CD4-positive, alpha-beta T cell treated with Interleukin-15 for 1 hour (primary cell): Measurements from ENCODE around the gene TMEM132A.
"Not testable (repeated sequence)": the region's sequence is repeated elsewhere in the genome, so short reads cannot be mapped to it uniquely, and the experiment has no call there.

Source experiments
- DNase-seq: peaks from one replicate; pipeline ENCODE4 v3.0.0-alpha.2; 2020

TMEM132A gene

DNA sequence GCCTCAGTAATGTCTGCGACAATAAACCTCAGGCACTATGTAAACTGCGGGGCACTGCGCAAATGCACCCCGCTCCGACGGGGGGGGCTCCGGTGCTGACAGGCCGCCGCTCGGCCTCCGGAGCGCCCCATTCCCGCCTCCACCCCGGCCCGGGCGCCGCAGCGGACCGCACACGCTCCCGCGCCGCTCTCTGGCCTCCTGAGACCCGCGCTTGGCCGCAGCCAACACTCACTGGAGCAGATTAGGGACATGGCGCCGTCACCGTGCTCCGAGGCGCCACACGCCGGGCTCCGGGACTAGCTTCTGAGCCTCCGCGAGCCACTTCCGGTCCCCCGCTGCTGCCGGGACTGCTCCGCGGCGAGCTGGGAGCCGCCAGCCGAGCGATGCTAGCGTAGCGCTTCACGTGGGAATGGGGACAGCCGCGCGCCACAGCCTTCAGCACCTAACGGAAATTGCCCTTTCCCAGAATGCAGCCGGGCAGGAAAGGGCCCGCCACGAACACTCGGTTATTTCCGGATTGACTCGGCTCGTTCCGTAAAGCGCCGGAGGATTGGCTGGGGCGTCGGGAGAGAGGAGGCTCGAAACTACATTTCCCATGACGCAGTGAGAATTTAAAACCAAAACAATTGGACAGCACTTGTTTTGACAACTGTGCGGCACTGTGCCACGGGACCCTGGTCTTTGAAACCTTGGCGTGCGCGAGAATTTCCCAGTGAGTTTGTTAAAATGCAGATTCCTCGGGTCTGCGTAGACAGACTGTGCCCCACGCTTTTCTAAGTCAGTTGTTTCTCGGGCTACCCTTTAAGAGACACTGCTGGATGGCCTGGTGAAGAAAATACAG, 17.9 kb upstream of the TMEM132A start, which contains the start of gene PRPF19:
Gene PRPF19, minus strand, starts transcription at position 454 of the 841 bp plus-strand sequence. Its CDS starts 203 bp downstream, at position 251.
- DNase-seq, result peak; percentile 98

GRCh38 chr11:60908803-60909202, 15.5 kb upstream of the TMEM132A start:
- DNase-seq, result no peak

- DNase-seq, result not testable (repeated sequence)
Observed at GRCh38 chr11:60909680-60910280, 14.5 kb upstream of the TMEM132A start.

- DNase-seq, result peak; percentile 68
Observed at GRCh38 chr11:60910281-60910687, 14.0 kb upstream of the TMEM132A start.

GRCh38 chr11:60910711-60911380, 13.4 kb upstream of the TMEM132A start:
- no peak for DNase-seq

DNA sequence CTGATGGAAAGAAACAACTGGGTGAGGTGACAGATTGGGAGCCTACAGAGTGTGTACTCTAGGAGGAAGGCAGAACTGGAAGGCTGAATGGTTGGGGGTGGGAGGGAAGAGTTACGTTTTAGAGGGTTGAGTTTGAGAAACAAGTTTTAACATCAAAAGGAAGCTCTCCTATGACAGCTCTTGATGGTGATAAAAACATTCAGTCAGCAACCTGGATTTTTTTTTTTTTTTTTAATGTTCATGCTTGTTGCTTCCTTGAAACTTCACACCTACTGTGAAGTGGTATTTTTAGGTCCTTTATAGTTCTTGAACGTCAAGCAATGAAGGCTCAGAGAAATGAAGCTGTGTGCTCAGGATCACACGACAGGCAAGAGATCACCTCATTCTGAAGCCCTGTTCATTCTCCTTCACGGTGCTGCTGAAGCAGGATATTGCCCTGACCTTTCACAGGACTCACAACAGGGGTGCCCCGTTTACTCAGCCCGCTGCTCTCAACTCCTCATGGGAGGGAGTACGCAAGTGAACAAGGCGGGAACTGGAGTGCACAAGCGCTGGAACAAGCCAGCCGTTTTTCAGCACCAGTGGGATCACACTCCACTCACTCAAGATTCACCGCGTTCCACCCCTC, 11.9 kb upstream of the TMEM132A start:
- no peak for DNase-seq

- no peak for DNase-seq
Observed at GRCh38 chr11:60912851-60913528, 11.3 kb upstream of the TMEM132A start.

DNA sequence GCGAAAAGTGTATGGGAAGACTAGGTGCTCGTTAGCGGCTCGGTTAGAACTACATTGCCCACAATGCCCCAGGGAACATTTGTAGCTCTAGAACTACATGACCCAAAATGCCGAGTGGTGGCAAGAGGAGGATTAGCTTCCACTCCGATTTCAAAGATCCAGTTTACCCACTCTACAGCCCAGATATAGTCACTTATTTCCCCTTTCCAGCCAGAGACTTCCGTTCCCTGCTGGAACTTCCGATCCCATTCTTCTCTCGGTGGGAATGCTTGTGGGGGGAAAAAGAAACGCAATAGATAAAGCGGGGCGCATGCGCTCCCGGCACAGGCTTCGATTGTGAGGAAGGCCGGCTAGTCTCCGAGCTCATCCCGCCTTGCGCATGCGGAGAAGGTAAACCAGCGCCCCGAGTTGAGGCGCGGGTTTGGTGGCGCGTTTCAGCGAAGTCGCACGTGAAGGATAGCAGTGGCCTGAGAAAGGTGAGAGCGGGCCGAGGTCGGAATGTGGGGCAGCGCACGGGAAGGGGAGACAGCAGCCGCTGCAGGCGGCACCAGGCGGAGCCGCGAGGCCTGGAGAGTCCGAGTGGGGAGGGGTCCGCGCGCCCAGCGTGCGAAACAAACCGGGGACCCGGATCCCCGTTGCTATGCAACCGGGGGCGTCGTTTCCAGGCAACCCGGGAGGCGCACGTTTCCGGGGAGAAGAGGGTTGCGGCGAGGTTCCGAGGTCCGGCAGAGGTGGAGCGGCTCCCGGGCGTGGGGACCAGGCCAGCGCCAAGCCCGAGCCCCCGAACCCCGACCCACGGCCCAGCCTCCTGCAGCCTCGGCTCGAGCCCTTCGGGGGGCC, 10.2 kb upstream of the TMEM132A start, which contains the start of gene TMEM109:
Gene TMEM109, plus strand, starts transcription at position 366 of the 840 bp plus-strand sequence. CDS start 5,536 bp downstream, outside the sequence.
- DNase-seq, result peak; percentile 90

DNA sequence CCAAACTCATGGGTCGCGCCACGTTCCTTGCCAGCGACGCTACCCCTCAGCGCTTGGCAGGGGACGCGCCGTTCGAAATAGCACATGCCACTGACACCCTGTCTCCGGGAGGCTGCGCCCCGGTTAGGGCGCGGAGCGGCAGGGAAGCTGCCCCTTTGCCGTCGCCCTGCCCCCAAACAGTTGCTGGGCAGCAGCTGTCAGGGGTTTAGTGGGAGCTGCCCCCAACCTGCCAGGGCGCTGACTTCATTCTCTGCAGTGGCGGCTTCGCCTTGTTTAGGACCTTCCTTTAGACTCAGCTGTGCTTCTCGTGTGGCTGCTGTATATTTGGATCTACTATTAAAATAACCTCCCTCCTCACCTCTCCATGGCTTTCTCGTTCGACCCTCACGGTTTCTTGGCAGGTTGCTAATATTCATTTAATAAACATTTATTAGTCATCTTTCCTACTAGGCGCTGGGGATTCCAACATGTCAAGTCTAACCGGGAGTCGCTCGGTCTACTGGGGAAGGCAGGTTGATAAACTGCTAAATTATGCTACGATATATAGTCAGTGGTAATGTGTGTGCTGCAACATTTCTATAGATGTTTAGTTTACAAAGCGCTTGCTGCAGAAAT, 9.5 kb upstream of the TMEM132A start:
- DNase-seq, result no peak

- peak; percentile 76 for DNase-seq
Observed at GRCh38 chr11:60915248-60915914, 8.9 kb upstream of the TMEM132A start.

DNA sequence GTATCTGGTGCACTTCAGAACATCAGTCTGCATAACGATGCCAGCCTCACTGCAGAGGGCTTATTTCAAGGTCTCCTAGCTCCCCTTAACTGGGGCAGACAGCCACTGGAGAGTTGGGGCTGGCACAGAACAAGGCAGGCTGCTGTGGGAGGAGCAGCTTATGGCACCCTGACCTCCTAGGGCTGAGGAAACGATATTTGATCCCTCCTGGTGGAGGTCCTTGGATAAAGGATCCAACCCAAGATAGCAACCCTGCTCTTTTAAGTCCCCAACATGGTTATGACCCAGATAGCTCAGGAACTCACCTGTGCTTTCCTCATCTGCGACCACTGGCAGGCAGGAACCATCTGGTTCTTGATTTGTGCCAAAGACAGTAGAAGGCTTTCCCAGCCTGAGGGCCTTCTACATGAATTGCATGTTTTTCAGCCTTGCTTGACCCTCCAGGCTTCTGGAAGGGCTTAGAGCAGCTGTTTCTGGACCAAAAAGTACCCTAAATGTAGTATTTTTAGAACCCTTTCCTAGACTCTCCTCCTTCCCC, 7.5 kb upstream of the TMEM132A start:
- DNase-seq, result no peak

DNA sequence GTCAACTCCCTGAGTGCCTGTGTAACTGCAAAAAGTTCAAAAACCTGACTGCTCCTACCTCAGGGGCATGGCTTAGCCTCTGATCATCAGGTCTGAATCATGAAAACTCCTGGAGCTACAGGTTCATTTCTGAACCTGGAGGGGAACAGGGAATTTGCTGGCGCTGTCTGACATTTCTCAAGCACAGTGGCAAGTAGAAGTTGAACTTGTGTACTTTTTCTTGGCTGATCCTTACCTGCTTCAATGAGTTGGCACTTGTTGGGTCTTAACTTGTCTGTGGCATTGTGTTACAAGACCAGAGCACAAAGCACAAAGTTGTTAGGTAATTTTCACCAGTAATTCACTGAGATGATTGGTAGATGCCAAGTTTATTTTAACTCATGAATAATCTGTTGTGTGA, 7.0 kb upstream of the TMEM132A start:
- no peak for DNase-seq

DNA sequence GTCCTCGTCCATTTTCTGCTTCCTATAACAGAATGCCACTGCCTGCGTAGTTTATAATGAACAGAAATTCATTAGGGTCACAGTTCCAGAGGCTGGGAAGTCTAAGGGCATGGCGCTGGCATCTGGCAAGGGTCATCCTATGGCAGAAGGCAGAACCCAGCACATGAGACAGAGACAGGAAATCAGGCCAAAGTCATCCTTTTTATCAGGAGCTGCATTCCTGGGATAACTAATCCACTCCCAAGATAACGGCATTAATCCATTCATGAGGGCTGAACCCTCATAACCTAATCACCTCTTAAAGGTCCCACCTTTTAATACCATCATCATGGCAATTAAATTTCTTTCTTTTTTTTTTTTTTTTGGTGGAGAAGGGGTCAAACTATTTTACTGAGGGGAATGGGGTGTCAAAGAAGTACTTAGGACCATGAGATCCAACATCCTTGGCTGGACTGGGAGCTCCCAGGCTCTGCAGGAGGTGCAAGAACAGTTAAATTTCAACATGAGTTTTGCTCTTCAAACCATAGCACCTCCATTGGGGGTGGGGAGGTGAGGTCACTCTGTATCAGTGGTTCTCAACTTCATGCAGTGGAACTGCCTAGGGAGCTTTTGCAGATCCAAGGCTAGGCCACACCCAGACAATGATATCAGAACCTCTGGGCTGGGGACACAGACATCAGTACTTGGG, 5.9 kb upstream of the TMEM132A start:
- no peak for DNase-seq

- no peak for DNase-seq
Observed at GRCh38 chr11:60918939-60919265, 5.4 kb upstream of the TMEM132A start.

- no peak for DNase-seq
Observed at GRCh38 chr11:60919320-60919719, 4.9 kb upstream of the TMEM132A start.

DNA sequence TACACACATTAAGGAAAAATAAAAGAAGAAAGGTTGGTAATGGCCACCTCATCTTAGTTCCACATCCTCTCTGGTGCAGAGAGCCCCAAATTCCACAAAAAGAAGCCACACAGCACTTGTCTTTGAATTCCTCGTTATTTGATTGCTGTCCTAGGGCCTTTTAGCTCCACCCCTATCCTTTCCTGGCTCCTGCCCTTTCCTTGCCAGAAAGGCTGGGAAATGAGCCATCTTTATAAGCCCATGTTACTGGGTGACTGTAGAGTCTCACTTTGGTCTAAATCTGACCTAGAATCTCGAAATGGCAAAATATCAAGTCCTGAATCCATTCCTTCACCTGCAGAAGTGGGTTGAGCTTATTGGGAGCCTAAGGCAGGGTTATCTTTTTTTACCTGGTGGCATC, 4.3 kb upstream of the TMEM132A start:
- no peak for DNase-seq

GRCh38 chr11:60921259-60921658, 3.0 kb upstream of the TMEM132A start:
- no peak for DNase-seq

DNA sequence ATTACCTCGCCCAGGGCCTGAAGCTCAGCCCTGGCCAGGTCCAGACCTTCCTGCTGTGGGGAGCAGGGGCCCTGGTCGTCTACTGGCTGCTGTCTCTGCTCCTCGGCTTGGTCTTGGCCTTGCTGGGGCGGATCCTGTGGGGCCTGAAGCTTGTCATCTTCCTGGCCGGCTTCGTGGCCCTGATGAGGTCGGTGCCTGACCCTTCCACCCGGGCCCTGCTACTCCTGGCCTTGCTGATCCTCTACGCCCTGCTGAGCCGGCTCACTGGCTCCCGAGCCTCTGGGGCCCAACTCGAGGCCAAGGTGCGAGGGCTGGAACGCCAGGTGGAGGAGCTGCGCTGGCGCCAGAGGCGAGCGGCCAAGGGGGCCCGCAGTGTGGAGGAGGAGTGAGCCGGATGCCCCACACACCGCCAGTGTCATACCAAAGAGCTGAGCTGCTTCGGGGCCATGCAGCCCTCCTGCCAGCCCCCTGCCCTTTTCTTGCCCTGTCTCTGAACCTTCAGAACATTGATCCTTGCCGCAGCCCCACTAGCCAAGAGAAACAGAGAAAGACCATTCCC, 2.4 kb upstream of the TMEM132A start:
- DNase-seq, result no peak

DNA sequence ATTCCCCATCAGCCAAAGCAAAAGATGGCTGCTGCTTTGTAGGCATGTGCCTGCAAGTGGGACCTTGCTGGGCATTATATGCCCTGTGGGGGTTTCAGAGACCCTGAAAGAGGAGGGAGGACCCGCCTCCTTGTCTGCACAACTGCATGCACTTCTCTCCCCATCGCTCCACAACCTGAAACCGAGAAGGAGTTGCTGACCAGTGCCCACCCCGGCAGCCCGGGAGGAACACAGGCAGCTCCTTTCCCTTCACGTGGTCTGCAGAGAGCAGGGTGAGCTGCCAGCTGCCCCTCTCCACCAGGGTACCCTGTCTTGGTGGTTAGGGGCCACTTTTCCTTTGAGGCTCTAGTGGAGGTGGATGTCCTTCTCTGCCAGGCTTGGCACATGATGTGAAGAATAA, 1.4 kb upstream of the TMEM132A start:
- DNase-seq, result no peak
